Stimulated activated naive CD4-positive, alpha-beta T cell (primary cell): Measurements from ENCODE around the gene C17orf78.
"Not testable (repeated sequence)": the region's sequence is repeated elsewhere in the genome, so short reads cannot be mapped to it uniquely, and the experiment has no call there.

Experiments
- DNase-seq, 6 experiments: peaks; one replicate each; lab custom pipeline; 2025; lab: John Stamatoyannopoulos, UW

C17orf78 gene

GRCh38 chr17:37386462-37386861 lies 10.7 kb downstream of the C17orf78 start:
- DNase-seq: no peak

- no peak for DNase-seq
Measured at GRCh38 chr17:37388266-37388665, 12.5 kb downstream of the C17orf78 start.

DNA sequence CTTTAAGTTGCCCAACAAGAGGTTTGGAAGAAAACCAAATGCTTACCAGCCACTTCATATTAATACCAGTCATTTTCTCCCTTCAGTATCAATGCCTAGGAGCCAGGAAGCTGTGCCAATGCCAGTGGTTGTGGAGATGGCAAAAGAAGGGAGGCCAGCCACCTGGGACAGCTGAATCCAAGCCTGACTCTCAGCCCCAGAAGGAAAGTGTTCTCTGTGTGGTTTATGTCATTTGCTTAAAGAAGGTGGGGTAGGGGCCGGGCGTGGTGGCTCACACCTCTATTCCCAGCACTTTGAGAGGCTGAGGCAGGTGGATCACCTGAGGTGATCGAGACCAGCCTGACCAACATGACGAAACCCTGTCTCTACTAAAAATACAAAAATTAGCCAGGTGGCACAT lies 13.4 kb downstream of the C17orf78 start:
- DNase-seq: no peak

DNA sequence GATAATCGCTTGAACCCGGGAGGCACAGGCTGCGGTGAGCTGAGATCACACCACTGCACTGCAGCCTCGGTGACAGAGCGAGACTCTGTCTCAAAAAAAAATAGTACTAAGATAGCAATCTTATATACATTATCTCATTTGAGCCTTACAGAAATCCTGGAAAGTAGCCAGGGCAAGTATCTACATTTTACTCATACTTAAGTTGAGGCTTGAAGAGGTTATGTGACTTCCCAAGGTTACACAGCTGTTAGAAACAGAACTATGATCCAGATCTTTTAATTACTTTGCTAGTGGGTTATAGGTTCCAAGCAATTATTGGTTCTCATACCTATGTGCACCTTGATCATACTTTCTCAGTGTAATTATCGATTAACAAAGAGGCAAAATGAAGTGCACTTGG lies 15.4 kb downstream of the C17orf78 start:
- no peak for DNase-seq

GRCh38 chr17:37392024-37392590 lies 16.3 kb downstream of the C17orf78 start:
- DNase-seq: no peak

GRCh38 chr17:37393352-37393751 lies 17.6 kb downstream of the C17orf78 start:
- no peak for DNase-seq

GRCh38 chr17:37399265-37399803 lies 23.5 kb downstream of the C17orf78 start:
- DNase-seq: no peak

DNA sequence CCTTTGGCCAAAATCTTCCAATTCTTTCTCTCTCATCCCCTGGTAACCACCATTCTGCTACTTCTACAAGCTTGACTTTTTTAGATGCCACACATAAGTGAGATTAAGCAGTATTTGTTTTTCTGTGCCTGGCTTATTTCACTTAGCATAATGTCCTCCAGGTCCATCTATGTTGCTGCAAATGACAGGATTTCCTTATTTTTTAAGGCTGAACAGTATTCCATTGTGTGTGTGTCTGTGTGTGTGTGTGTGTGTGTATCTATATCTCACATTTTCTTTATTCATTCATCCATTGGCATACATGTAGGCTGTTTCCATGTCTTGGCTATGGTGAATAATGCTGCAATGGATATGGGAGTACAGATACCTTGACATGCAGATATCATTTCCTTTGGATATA lies 24.7 kb downstream of the C17orf78 start:
- no peak for DNase-seq

DNA sequence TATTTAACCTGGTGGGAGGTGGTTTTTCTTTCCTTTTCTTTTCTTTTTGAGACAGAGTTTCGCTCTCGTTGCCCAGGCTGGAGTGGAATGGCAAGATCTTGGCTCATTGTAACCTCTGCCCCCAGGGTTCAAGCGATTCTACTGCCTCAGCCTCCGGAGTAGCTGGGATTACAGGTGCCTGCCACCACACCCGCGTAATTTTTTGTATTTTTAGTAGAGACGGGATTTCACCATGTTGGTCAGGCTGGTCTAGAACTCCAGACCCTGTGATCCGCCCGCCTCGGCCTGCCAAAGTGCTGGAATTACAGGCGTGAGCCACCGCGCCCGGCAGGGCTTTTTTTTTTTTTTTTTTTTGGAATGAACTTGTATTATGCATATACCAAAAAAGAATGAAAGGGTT lies 29.7 kb downstream of the C17orf78 start:
- DNase-seq: not testable (repeated sequence)

GRCh38 chr17:37405955-37406634 lies 30.3 kb downstream of the C17orf78 start:
- DNase-seq: no peak

- DNase-seq: peak; percentile 41 to 73 (median 62)
Measured at GRCh38 chr17:37406635-37407461, 31.1 kb downstream of the C17orf78 start, which contains the start of the genes ACACA and TADA2A. TSS of gene ACACA (minus strand) at chr17:37406836. CDS start at chr17:37406299, 537 bp downstream. TSS of gene TADA2A (plus strand) at chr17:37406886. CDS start at chr17:37411366, 4,480 bp downstream.

GRCh38 chr17:37408145-37408479 lies 32.3 kb downstream of the C17orf78 start:
- not testable (repeated sequence) for DNase-seq

DNA sequence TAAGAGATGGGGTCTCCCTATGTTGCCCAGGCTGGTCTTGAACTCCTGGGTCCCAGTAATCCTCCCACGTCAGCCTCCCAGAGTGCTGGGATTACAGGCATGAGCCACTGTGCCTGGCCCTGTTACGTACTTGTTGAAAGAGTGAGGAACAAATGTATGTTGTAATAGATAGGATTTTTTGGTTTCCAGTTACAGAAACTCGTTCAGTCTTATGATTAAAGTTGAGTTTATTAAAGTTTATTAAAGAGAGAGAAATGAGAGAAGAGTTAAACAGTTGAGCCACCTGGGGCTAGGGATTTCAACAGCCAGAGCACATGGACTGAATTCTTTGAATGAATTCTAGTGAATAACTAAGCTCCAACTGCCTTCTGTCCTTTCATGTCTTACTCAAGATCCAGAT lies 34.6 kb downstream of the C17orf78 start:
- DNase-seq: no peak

GRCh38 chr17:37413875-37414519 lies 38.2 kb downstream of the C17orf78 start:
- no peak for DNase-seq

DNA sequence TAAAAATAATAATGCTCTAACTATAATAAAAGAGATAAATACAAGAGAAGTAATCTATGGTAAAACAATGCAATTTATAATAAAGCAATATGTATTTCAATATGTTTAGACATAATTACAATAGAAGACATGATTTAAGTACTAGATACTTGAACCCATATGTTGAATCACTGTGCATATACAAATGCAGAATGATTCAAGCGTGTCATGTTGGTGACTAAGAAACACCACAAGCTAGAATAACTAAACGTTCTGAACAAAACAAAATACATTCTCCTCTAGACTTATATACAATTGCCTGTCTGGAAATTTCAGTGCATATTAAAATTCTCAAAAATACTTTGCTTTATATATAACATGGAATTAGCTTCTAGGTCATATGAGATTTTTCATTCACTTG lies 42.1 kb downstream of the C17orf78 start:
- no peak for DNase-seq

- no peak for DNase-seq
Measured at GRCh38 chr17:37422971-37423625, 47.3 kb downstream of the C17orf78 start.

- DNase-seq: no peak
Measured at GRCh38 chr17:37425268-37425667, 49.5 kb downstream of the C17orf78 start.

DNA sequence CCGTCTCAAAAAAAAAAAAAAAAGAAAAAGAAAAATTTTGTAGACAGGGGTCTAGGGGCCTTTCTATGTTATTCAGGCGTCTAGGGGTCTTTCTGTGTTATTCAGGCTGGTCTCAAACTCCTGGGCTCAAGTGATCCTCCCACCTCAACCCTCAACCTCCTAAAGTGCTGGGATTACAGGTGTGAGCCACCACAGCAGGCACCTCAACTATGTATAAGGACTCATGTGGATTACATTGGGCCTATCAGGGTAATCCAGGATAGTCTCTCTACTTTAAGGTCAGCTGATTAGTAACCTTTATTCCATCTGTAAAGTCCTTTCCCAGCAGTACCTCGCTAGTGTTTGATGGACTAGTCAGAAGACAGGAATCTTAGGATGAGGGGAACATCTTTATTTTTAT lies 53.3 kb downstream of the C17orf78 start:
- no peak for DNase-seq

GRCh38 chr17:37429453-37429852 lies 53.7 kb downstream of the C17orf78 start:
- no peak for DNase-seq

DNA sequence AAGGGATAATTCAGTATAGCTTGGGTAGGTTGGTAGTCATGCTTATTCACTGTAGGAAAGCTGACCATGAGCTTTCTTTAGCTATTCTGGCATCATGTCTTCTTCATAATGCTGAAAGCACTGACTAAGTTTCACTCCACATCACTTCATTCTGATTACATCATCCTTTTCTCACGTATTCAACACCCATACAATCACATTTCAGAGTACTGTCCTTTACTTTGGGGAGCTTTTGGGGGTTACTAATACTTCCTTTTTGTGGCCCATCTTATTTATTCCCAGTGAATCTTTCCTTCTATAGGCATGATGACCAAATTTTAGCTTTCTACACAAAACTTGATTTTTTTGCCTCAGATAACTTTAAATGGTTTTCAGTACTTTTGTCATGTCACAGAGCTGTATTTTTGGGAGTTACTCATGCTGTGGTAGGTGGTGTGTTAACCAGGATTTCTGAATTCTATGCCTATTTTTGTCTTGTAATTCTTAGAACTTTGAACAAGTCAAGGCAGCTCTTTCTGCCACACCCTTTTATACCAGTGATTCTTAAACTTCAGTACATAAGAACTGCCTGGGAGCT lies 54.4 kb downstream of the C17orf78 start:
- DNase-seq: no peak

- DNase-seq: no peak
Measured at GRCh38 chr17:37432671-37433070, 56.9 kb downstream of the C17orf78 start.
